Vagina (tissue), 2 donors: ENCODE measurements around the gene REL.

Experiments
- CTCF ChIP-seq, 3 experiments: fragments of 450-650 bp in 2 of 3; fragments of 200-600 bp in 1 of 3; sonication (generic) in 1 of 3; IDR thresholded peaks; one replicate each; pipeline ENCODE4 v1.5.1; 2017 to 2019; ENCODE audit warnings: antibody characterized with exemption in 3 of 3, mild to moderate bottlenecking in 2 of 3, moderate library complexity in 2 of 3
- POLR2A ChIP-seq, 2 donors: fragments of 450-650 bp; IDR thresholded peaks; one replicate each; pipeline ENCODE4 v1.6.1; 2017; ENCODE audit warnings: antibody characterized with exemption in 2 of 2, mild to moderate bottlenecking in 2 of 2, moderate library complexity in 2 of 2

- TF ChIP-seq CTCF (IDR thresholded peaks at IDR 0.05), result no peak
- TF ChIP-seq POLR2A (IDR thresholded peaks at IDR 0.05), result no peak
Measured at GRCh38 chr2:60843006-60843405, 38.4 kb upstream of the REL start.
